Smooth muscle cell (in vitro differentiated cells): ENCODE results near the gene IQSEC1. TPM values are rescaled to one million over a fixed set of nuclear protein-coding genes. Genes with fewer than 3 reads are reported as not detected.

Source experiments
- DNase-seq: peaks from one replicate; lab custom pipeline; 2025; ENCODE audit not compliant: unreplicated experiment; lab: John Stamatoyannopoulos, UW
- H2AFZ ChIP-seq: fragments of 200-600 bp; sonication (generic); 2 replicates; pipeline ENCODE4 v1.6.0; 2016; ENCODE audit warnings: antibody characterized with exemption, low read depth, mild to moderate bottlenecking
- H3F3A ChIP-seq: fragments of 200-600 bp; sonication (generic); 2 replicates; pipeline ENCODE4 v1.6.0; 2017; ENCODE audit warnings: antibody characterized with exemption, low read depth
- H3K27ac ChIP-seq: fragments of 200-600 bp; sonication (generic); 2 replicates; pipeline ENCODE4 v1.5.1; 2016; ENCODE audit warnings: low read depth, mild to moderate bottlenecking
- H3K27me3 ChIP-seq: fragments of 200-600 bp; sonication (generic); 2 replicates; pipeline ENCODE4 v1.6.1; 2016; ENCODE audit warnings: low read depth, mild to moderate bottlenecking
- H3K36me3 ChIP-seq: fragments of 200-600 bp; sonication (generic); 2 replicates; pipeline ENCODE4 v1.5.1; 2016; ENCODE audit warnings: low read depth
- H3K4me1 ChIP-seq: fragments of 200-600 bp; sonication (generic); 2 replicates; pipeline ENCODE4 v1.5.1; 2016; ENCODE audit warnings: low read depth
- H3K4me2 ChIP-seq: fragments of 200-600 bp; sonication (generic); 2 replicates; pipeline ENCODE4 v1.6.0; 2016; ENCODE audit warnings: mild to moderate bottlenecking
- H3K4me3 ChIP-seq: fragments of 200-600 bp; sonication (generic); 2 replicates; pipeline ENCODE4 v1.5.1; 2016; ENCODE audit warnings: mild to moderate bottlenecking
- H3K79me2 ChIP-seq: fragments of 200-600 bp; sonication (generic); 2 replicates; pipeline ENCODE4 v1.6.0; 2016; ENCODE audit warnings: low read depth, mild to moderate bottlenecking
- H3K9ac ChIP-seq: fragments of 200-600 bp; sonication (generic); 2 replicates; pipeline ENCODE4 v1.6.0; 2016; ENCODE audit warnings: low read depth
- H3K9me3 ChIP-seq: fragments of 200-600 bp; sonication (generic); replicated peaks from 2 replicates; pipeline ENCODE4 v1.5.1; 2016; ENCODE audit warnings: low read depth
- H4K20me1 ChIP-seq: fragments of 200-600 bp; sonication (generic); 2 replicates; pipeline ENCODE4 v1.6.0; 2016; ENCODE audit warnings: low read depth
- WGBS: methylation state at CpG from one replicate; pipeline ENCODE4 v1.1.7; 2016; ENCODE audit warnings: low lambda C conversion rate; 5-methylcytosine and 5-hydroxymethylcytosine counted together
- polyA plus RNA-seq: library from polyadenylated mRNA; unstranded; fragments of >200 nt; fragmentation: Nextera tagmentation; extraction: Ambion mirVana; gene quantifications from 2 replicates; pipeline ENCODE4 v1.2.1, GENCODE V29; 2016
- total RNA-seq: library from RNA; depleted of rRNA; stranded (reverse); fragments of >200 nt; gene quantifications from 2 replicates; pipeline ENCODE4 v1.2.3, GENCODE V29; 2014
- TF ChIP-seq, protein P1 (sequence below): fragments of 200-600 bp; sonication (generic); IDR thresholded peaks from 2 replicates; pipeline ENCODE4 v1.5.1; 2017; ENCODE audit warnings: borderline replicate concordance, mild to moderate bottlenecking, antibody characterized with exemption; ENCODE audit not compliant: insufficient read depth, poor library complexity, severe bottlenecking

Gene IQSEC1
- total and polyA plus RNA-seq, 2 experiments from 2014 or later = 18.9 to 19.8 TPM

DNA sequence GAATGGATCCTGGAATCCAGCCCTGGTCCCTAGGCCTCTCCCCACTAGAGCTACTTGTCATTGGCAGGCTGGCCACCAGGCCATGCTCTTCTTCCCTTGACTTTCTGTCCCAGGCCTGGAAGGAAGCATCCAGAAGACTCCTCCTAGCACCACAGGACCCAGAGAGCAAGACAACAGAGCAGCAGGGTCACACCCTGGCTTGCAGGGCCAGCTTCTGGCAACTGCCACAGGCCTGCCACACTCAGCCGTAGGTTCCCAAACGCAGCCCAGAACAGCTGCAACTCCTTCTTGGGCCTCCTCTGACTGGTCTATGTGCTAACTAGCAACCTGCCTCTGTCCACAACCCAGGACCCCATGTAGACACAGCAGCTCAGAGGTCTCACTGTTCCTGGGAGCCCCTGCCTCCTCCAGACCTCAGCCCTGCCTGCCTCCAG is 195.1 kb downstream of the IQSEC1 start:
- no peak overlapping the region for H3K4me3 ChIP-seq
- H3K4me1 ChIP-seq = peaks cover 4% of the 10 kb centered on the region
- H3K9me3 ChIP-seq = no peaks in the 10 kb centered on the region
- TF ChIP-seq, protein P1, sequence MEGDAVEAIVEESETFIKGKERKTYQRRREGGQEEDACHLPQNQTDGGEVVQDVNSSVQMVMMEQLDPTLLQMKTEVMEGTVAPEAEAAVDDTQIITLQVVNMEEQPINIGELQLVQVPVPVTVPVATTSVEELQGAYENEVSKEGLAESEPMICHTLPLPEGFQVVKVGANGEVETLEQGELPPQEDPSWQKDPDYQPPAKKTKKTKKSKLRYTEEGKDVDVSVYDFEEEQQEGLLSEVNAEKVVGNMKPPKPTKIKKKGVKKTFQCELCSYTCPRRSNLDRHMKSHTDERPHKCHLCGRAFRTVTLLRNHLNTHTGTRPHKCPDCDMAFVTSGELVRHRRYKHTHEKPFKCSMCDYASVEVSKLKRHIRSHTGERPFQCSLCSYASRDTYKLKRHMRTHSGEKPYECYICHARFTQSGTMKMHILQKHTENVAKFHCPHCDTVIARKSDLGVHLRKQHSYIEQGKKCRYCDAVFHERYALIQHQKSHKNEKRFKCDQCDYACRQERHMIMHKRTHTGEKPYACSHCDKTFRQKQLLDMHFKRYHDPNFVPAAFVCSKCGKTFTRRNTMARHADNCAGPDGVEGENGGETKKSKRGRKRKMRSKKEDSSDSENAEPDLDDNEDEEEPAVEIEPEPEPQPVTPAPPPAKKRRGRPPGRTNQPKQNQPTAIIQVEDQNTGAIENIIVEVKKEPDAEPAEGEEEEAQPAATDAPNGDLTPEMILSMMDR = no peak
- WGBS = 96% methylated on average over 2 of the region's 2 CpGs
- H3K9ac ChIP-seq = no peak overlapping the region
- no peaks in the 10 kb centered on the region for H4K20me1 ChIP-seq
- no peak overlapping the region for H3K27ac ChIP-seq
- no peak overlapping the region for H2AFZ ChIP-seq
- no peak for DNase-seq
- H3K36me3 ChIP-seq = no peaks in the 10 kb centered on the region
- no peak overlapping the region for H3K4me2 ChIP-seq
- H3F3A ChIP-seq = no peaks in the 10 kb centered on the region
- no peaks in the 10 kb centered on the region for H3K79me2 ChIP-seq
- H3K27me3 ChIP-seq = no peaks in the 10 kb centered on the region

DNA sequence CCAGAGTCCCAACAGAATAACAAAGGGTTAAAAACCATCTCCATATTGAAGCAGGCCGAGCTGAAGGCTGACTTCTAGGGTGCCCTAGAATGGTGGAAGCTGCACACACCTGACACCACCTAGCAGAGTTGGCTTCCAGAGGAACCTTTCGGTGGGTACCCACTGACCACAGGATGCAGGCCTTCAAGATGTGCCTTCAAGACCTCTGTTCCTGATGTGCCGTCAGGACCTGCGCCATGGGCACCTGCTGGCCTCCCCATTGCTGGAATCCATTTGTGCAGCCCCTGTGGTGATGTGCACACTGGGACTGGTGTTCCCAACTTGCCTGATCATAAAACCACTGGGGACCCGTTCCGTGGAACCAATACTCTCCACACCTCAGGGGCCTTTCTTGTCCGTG is 196.2 kb downstream of the IQSEC1 start:
- Histone ChIP-seq H4K20me1 (no peaks in the 10 kb centered on the region), H3K4me1 (peaks cover 4% of the 10 kb centered on the region), H3K79me2 (no peaks in the 10 kb centered on the region), H3K36me3 (no peaks in the 10 kb centered on the region), H3K4me2 (no peak overlapping the region), H3K9ac (no peak overlapping the region), H2AFZ (no peak overlapping the region), H3F3A (no peaks in the 10 kb centered on the region), H3K27me3 (no peaks in the 10 kb centered on the region), H3K4me3 (no peak overlapping the region), H3K9me3 (no peaks in the 10 kb centered on the region), H3K27ac (no peak overlapping the region)
- no peak for DNase-seq
- TF ChIP-seq, protein P1 = no peak
- WGBS = 93% methylated on average over 7 of the region's 7 CpGs

DNA sequence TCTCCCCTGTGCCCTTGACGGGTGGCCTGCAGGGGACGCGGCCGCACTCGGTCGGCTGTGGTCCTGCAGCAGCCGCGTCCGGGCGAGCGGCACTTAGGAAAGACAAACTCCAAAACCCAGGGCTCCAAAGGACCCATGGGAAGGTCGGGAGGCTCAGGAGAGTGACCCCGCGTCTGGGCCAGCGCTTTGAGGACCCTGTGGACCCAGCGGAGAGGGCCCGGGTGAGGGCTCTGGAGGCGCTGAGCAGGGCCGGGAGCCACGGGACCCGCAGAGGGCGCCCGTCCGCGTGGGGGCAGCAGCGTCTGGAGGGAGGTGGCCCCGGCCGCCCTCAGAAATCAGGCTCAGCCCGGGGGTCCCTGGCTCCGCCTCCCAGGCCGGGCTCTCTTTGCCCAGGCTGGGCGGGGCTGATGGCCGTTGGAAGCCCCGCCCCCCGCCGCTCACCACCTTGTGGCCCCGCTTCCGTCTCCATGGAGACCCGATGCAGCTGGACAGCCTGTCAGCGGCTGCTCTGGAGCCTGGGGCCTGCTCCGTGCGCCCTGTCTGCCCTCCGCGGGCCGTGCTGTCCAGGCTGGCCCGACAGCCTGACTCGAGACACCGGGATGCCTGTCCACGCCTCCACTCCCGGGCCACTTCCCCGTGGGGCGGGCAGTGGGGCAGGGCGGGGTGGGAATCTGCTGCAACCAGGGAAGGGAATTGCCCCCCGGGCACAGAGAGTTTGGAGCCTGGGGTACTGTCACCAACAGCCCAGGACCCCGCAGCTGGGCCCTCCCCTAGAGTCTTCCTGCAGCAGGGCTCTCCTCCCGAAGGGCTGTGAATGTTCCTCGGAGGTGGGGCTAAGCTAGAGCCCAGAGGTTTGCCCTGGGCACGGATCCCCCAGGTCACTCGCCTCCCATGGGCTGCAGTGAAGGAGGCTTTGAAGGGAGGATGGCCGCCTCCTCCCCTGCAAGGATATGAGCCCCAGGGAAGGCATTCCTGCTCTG is 197.1 kb downstream of the IQSEC1 start:
- Histone ChIP-seq H3K79me2 (no peaks in the 10 kb centered on the region), H3K4me3 (peak overlapping the region; percentile 47), H3K9ac (no peak overlapping the region), H3K4me2 (peak overlapping the region; percentile 85), H3K4me1 (peaks cover 4% of the 10 kb centered on the region), H3K9me3 (no peaks in the 10 kb centered on the region), H3K36me3 (no peaks in the 10 kb centered on the region), H3K27ac (no peak overlapping the region), H3F3A (no peaks in the 10 kb centered on the region), H3K27me3 (peaks cover 4% of the 10 kb centered on the region), H2AFZ (peak overlapping the region; percentile 90), H4K20me1 (no peaks in the 10 kb centered on the region)
- 19% methylated on average over 47 of the region's 60 CpGs for WGBS
- TF ChIP-seq, protein P1 = peak; percentile 25
- no peak for DNase-seq
